GM20000 (cell line): ENCODE data around the gene CEP170.

ENCODE experiments used
- DNase-seq: peaks from one replicate; pipeline ENCODE4 v3.0.0; 2012; ENCODE audit warnings: low spot score
- CTCF ChIP-seq: IDR thresholded peaks from 2 replicates; pipeline ENCODE4 v1.5.1; 2012; ENCODE audit warnings: mild to moderate bottlenecking, control low read depth; ENCODE audit errors: extremely low read depth, missing control alignments

Gene CEP170

GRCh38 chr1:243273945-243274344 lies 18.9 kb upstream of the CEP170 start:
- no peak for TF ChIP-seq CTCF
- no peak for DNase-seq

- no peak for DNase-seq
- TF ChIP-seq CTCF: no peak
These were observed 18.4 kb upstream of the CEP170 start for GRCh38 chr1:243273506-243273905.

- DNase-seq: no peak
- TF ChIP-seq CTCF: no peak
These were observed 17.3 kb upstream of the CEP170 start for GRCh38 chr1:243272401-243272800.

GRCh38 chr1:243271996-243272395 lies 16.9 kb upstream of the CEP170 start:
- TF ChIP-seq CTCF: no peak

GRCh38 chr1:243270097-243270864 lies 15.2 kb upstream of the CEP170 start:
- no peak for DNase-seq

More at GRCh38 chr1:243271996-243272395, 16.9 kb upstream of the CEP170 start:
- DNase-seq: no peak

GRCh38 chr1:243269461-243269801 lies 14.3 kb upstream of the CEP170 start:
- DNase-seq: no peak
- no peak for TF ChIP-seq CTCF

More at GRCh38 chr1:243270097-243270864, 15.2 kb upstream of the CEP170 start:
- TF ChIP-seq CTCF: no peak

- no peak for TF ChIP-seq CTCF
- DNase-seq: no peak
These were observed 13.8 kb upstream of the CEP170 start for GRCh38 chr1:243268751-243269460.
